ENCODE measurements around the gene EEF1E1.

The EEF1E1 gene

DNA sequence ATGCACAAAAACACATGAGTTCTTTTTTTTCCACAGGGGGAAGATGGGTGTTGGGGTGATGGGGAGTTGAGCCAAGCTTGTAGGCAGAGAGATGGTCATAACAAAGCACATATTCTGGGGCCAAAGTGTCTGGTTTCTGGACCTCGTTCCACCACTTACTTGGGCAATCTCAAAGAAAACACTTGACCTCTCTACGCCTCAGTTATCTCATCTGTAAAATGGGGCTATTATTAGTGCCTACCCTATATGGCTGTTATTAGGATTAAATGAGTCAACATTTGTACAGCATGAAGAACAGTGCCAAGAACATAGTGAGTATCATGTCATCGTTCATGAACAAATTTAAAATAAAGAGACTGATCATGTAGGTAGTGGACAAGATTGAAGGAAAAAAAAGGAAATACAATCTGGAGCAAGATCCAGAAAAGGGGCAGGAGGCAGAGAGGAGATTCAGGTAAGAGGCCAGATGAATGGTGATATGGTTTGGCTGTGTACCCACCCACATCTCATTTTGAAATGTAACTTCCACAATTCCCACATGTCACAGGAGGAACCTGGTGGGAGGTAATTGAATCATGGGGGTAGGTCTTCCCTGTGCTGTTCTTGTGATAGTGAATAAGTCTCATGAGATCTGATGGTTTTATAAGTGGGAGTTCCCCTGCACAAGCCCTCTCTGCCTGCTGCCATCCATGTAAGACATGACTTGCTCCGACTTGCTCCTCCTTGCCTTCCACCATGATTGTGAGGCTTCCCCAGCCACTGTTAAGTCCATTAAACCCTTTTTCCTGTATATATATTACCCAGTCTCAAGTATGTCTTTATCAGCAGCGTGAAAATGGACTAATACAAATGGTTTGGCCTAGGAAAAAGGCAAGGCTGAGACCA is 14.2 kb downstream of the EEF1E1 start:
- DNase-seq: no peak

DNA sequence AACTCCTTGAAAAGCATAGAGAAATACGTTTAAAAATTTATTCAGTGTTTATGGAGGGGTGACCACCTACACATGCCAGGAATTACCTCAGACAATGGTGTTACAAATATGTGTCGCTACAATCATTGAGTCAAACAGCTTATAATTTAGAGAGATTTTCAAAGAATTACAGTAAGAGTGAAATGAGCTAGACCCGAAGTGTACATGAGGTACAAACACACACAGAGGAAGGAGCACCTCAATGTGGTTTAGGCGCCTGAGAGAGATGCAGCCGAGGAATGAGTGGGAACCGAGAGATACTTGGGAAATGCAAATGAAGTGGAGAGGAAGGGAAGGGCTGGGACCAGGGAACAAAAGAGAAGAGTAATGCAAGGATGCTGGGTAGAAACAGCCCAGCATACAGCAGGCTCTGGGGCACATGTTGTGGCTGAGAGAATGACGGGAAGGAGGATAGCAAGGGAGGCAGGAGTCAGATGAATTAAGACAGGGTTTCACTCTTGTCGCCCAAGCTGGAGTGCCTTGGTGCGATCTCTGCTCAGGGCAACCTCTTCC is 15.5 kb downstream of the EEF1E1 start:
- DNase-seq: no peak

DNA sequence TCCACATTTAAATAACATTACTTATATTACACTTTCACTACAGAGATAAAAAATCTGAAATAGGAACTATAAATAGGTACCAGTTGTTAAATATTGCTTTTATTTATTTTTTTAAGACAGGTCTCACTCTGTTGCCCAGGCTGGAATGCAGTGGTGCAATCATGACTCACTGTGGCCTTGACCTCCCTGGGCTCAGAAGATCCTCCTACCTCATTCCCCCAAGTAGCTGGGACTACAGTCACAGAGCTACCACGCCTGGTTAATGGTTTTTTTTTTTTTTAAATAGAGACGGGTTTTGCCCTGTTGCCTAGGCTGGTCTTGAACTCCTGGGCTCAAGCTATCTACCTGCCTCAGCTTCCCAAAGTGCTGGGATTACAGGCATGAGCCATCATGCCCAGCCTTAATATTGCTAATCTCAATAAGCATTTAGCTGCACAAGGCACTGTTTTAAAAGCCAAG is 17.3 kb downstream of the EEF1E1 start:
- DNase-seq: no peak

DNA sequence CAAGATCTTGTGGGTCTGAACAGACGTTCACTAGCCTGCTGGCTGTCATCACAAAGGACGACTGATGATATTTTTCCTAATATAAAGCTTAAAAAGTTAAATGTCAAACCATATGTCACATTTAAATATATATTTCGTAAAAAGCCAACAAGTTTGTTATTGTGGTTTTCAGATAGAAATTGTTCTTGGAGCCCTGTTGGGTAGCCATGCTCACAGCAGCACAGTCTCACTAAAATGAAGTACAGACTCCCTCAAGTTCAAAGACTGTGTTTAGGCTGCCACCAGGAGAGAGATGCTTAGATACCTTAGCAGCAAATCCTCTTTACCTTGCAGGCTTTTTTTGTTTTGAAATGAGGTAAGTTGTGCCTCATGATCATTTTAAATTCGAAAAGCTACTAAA is 17.8 kb downstream of the EEF1E1 start:
- no peak for DNase-seq

DNA sequence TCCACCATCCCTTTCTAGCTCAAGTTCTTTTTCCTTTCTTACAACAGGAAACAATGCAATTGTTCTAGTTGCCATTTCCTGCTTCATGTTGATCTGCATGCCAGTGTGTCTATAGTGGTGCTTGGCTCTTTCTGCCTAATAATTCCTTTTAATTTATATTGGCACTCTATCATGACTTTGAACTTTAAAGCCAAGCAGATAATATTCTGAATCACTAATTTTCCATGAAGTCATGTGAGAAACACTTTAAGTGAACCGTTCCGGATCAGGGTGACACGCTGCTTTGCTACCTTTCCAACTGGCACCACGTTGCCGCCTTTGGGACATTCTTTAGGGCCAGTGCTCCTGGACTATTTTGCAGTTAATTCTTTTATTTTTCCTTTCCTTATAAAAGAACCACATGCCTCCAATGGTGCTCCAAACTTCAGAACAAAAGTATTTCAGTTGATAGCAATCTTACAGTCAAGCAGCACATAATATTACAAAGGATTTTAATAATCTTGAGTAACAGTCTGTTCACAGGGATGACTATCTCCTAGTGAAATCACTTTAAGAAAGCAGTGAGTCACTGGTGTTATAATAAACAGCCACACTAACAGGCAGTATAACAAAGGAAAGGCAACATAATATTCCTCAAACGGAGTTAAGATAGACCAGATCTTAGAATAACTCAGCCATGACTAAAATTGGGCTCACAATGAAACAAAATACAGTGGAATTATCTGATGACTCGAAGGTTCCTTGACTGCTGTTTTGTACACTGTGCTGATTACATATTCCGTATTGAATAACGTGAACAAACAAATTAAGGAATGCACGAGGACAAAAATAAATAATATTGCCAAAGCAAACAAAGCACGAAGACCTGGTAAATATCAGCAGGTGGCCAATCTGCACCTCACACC is 19.1 kb downstream of the EEF1E1 start:
- DNase-seq: no peak

DNA sequence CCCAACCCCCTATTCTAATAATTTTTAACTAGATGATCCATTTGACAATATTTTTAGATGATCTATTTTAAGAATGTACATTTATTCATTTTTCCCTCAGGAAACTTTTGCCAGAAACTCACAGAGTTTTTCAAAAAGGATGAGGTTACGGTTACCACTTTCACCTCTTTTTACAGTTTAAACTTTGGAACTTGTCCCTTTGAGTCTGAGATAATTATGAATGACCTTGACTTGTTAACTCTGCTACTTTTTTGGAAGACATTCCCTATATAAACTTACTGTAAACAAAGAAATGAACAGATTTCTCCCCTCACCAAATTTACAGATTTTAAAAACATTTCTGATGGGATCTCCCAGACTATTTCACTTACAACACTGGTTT is 19.8 kb downstream of the EEF1E1 start:
- no peak for DNase-seq

DNA sequence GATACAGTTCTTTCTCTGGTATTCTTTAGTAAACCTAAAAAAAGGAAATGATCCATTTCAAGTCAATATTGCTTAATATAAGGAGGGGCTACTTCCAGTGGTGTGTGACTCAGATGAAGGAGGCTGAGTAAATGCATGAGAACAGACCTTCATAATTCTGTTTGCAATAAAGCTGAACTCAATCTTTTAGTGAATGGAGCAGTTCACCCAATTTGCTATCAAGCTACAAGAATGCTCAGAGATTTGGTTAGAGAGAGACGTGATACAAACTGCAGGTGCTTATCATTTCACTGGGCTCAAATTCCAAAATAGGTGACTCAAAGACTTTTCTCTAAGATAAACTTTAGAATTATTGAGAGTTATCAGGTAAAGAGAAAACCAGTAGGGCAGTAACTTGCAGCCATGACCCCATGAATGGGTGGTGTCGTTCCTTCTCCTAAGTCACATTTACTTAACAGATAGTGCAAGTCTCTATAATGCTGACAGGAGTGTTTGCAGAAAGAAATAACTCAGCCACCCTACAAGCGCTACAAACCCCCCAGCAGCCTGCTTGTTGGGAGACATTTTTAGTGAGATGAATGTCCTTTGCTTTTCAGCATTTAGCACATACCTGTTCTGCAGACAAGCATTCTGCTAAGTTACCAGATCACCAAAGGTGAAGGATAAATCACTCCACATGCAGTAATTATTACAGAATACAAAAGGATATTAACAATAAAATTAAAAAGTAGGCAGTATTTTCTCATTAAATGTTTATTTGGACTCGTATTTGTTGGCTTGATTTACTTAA is 21.8 kb downstream of the EEF1E1 start:
- DNase-seq: no peak

DNA sequence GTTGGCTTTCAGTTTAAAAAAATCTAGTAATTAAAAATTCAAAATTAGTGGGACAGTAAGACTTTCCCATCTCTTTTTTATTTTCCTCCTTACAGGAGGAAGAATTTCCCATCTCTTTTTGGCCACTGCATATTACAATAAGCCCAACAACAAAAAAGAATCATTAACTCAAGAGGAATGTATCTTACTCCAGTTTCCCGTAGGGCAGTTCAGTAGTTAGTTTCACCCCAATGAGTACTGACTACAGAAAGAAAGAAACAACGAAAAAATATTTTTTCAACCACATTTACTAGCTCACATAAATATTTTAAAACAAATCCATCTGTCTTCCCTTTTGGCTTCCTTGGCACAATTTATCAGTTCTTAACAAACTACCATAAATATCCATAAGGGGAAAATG is 23.2 kb downstream of the EEF1E1 start:
- no peak for DNase-seq

DNA sequence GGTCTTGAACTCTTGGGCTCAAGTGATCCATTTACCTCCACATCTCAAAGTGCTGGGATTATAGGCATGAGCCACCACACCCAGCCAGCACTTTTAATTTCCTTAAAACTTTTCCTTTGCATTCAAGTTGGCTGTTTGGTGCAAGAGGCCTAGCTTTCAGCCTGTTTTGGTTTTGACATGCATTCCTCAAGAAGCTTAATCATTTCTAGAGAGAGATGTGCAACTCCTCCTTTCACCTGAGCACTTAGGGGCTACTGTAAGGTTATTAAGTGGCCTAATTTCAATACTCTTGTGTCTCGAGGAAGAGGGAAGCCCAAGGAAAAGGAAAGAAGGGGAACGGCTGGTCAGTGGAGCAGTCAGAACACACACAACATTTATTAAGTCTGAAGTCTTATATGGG is 24.4 kb downstream of the EEF1E1 start:
- DNase-seq: no peak

DNA sequence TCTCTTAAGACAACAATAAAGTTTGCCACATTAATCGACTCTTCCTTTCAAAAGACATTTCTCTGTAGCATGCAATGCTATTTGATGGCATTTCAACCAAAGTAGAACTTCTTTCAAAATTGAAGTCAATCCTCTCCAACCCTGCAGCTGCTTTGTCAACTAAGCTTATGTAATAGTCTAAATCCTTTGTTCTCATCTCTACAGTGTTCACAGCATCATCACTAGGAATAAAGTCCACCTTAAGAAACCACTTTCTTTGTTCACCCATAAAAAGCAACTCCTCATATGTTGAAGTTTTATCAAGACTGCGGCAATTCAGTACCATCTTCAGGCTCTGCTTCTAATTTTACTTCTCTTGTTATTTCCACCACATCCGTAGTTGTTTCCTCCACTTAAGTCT is 26.6 kb downstream of the EEF1E1 start:
- DNase-seq: no peak

DNA sequence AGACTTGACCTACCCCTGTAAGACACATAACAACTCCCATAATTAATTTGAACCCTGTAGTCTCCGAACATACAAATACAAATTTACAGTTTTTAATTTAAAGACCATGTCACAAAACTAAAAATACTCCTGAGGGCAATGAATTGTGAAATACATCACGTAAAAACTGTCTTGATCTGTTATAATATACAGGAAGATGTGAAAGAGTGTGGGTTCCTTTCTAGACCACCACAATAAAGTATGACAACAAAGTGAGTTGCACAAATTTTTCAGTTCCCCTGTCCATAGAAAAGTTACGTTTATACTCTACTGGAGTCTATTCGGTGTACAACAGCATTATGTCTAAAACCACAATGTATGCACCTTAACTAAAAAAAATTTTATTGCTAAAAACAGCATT is 27.2 kb downstream of the EEF1E1 start:
- no peak for DNase-seq

DNA sequence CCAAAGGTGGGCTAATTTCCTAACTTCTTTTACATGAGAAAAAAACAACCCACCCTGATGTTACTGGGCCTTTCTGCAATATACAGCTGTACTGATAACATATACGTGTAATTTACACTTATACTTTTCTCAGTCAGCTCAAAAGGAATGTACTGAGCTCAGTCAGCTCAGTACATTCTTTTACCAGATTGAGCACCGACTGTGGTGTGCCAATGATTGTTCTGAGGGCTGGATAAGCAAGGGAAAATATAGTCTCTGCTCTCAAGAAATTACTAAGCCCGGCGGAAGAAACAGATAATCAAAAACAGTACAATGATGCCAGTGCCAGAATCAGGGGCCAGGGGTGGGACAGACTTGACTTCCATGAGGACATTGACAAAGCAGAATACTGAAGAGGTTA is 28.1 kb downstream of the EEF1E1 start:
- DNase-seq: no peak

DNA sequence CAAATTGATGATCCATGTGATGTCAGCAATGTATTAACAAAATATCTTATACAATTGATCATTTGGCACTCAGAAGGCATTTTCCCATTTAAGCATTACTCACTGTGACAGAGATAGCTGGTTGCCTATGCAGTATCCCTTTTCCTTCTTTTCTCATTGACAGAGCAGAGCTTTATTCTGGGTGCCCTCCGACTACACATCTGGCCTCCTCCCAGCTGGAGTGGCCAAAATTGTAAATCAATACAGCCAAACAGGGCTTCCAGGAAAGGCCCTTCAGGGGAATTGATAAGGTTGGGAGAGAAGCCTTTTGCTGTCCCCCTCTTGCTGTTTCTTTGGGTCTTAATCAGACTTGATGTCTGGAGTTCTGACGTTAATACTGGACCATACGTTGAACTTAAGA is 28.6 kb downstream of the EEF1E1 start:
- DNase-seq: no peak

DNA sequence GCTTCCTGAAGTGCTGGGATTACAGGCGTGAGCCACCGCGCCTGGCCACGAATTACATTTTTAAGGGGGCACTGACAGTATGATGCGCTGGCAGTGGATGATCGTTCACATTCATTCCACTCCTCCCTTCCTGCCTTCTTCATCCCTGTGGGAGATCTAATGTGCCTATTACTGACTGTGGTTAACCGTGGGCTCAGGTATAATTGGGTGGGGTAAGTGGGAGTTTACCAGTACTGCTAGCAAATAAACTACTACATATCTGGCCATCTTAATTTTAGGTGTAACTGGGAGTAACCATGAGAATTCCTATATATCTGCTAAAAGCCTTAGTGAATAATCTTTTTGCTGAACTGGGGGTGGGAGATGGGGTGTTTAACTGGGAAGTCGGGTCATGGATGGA is 31.6 kb downstream of the EEF1E1 start:
- DNase-seq: no peak

DNA sequence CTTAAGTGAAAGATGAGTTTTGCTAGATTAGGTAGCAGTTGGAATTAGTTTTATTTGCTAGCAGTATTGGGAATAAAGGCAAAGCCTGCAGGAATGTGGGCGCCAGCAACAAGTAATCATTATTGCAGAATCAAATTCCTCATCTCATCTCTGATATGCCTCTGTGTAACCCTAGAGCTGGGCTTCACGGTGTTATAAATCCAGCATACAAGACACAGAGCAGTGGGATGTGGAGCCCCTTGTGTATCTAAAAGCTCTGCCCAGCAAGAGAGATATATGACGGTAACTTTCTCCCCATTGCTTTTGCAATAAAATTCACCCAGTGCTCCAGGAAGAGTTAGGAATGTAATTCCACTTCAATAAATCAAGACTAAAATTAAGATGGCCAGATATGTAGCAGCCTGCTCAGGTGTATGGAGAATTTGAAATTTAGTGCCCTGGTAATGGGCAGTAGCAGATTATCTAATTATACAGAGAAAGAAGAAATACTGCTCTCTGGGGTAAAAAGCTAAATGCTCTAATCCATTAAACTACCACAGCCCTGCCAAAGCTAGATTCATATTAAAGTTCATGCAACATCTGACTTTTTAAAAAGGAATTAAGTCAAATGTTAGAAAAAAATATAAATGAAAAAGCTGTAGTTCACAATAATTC is 32.6 kb downstream of the EEF1E1 start:
- DNase-seq: no peak

DNA sequence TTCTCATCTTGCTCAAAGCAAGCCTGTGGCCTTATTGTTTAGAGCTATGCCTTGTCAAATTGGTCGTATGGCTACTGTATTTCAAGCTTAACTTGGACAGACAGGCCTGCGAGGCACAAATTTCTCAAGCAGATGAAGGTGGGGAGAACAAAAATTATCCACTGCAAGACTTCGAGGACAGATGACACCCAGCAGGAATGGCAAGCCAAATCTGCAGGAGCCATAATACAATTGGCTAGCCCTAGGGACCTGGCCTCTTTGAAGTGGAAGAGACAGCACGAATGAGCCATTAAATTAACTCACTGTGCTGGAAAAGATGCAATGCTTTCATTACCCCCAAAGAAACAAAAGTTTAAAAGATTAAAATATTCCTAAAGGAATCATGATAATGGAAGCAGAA is 33.2 kb downstream of the EEF1E1 start:
- no peak for DNase-seq

DNA sequence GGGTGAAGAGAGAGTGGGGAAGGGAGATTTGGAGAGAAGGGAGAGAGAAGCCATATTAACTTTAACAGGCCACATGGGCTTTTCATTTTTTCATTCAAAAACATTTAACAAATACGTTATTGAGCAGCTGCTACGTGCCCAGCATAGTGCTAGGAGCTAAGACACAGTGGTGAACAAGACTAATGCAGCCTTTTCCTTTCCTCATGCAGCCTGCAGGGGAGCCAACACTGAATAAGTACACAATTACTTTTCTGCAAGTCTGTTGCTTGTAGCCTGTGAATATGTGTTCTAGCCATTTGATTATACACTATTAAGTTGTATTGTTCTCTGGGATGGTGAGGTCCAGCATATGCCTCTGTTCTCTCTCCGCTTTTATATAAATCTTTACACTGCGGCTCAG is 36.2 kb downstream of the EEF1E1 start:
- no peak for DNase-seq

DNA sequence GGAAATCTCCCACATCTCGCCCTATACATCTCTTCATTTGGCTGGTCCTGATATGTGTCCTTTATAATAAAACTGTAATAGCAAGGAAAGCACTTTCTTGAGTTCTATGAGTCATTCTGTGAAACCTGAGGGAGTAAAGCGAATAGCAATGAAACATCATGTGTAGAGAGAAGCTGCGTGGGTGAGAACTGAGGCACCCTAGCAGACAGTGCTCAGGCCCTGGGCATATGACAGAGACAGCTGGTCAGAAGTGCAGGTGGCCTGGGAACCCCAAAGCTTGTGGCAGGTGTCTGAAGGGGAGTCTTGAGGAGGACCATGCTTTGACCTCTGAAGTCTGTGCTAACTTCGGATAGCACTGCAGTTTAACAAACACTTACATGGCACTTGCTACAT is 36.8 kb downstream of the EEF1E1 start:
- DNase-seq: no peak

DNA sequence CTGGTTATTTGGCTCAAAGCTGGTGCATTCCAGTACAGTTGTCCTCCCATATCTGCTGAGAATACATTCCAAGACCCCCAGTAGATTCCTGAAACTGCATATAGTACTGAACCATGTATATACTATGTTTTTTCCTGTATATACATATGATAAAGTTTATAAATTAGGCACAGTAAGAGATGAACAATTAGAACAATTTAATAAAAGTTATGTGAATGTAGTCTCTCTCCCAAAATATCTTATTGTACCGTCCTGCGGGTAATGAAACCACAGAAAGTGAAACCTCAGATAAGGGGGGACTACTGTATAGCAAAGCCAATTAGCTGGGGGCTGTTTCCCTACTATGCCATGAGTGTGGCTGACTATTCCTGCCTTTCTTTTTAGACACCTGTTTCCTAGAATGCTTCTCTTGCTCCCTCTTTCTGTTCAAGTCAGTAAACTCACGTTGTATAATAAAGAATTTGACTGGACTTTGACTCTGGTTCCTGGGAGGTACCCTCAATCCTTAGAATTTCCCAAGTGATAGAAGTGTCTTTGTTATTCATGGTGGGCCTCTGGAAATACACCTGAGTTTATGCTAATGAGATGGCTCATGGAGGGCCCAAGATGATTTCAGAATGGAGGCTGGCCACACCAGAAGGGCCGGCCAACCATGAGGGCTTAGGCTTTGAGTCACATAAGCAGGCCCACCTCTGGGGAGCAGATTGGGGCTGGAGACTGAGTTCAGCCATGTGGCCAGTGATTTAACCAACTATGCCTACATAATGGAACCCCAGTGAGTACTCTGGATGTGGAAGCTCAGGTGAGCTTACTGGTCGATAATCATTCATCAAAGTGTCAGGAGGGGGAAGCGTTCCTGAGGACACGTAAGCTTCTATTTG is 37.5 kb downstream of the EEF1E1 start:
- peak in 1 of 14 donors; percentile 1 for DNase-seq

DNA sequence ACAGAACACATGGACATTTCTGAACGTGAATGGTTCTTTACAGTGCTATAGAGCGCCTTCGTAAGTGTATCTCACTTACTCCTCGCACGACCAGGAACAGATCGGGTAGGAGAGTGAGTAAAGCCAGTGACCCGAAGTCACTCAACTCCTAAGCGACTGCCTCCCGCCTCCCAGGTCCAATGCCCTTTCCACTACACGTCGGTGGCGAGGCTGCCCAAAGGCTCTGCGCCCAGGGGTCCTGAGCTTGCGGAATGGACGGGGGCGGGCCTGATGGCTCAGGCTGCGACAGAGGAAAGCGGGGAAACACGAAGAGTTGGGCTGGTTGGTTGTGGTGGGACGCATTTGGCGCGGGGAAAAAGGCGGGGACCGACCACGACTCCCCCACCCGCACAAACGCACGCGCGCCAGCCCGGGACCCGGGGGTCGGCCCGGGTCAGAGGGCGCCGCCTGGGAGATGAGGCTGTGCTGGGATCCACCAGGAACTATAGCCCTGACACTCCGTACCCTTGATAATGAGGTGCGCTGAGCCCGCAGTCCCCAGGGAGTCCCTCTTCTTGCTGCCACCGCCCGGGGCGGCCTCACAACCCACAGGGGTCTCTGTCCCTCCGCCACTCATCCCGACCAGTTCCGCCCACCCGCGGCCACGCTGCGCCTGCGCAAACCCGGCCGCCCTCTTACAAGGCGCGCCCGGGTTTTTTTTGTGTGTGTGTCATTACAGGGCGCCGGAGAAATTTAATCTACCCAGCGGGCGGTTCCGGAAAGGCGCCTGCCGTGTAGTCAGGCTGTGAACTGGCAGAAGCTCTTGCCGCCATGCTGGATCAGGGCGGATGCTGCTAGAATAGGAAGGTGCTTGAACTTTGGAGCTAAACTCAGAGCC is 38.3 kb downstream of the EEF1E1 start, which contains the start of gene BLOC1S5:
TSS of gene BLOC1S5 (minus strand) at position 629 of the 877 bp plus-strand sequence. CDS start at position 616, 13 bp downstream.
- DNase-seq: peak; percentile 58 to 95 (median 91)
